GM10266 (cell line): ENCODE measurements around the gene CD2AP.

Source experiments
- DNase-seq: peaks from one replicate; pipeline ENCODE4 v3.0.0; 2012; ENCODE audit errors: extremely low spot score
- TF ChIP-seq, protein P1 (sequence below): IDR thresholded peaks from 2 replicates; pipeline ENCODE4 v1.5.1; 2012; ENCODE audit warnings: mild to moderate bottlenecking, low read depth; ENCODE audit not compliant: control insufficient read depth, insufficient read depth; ENCODE audit errors: missing control alignments

Gene CD2AP

DNA sequence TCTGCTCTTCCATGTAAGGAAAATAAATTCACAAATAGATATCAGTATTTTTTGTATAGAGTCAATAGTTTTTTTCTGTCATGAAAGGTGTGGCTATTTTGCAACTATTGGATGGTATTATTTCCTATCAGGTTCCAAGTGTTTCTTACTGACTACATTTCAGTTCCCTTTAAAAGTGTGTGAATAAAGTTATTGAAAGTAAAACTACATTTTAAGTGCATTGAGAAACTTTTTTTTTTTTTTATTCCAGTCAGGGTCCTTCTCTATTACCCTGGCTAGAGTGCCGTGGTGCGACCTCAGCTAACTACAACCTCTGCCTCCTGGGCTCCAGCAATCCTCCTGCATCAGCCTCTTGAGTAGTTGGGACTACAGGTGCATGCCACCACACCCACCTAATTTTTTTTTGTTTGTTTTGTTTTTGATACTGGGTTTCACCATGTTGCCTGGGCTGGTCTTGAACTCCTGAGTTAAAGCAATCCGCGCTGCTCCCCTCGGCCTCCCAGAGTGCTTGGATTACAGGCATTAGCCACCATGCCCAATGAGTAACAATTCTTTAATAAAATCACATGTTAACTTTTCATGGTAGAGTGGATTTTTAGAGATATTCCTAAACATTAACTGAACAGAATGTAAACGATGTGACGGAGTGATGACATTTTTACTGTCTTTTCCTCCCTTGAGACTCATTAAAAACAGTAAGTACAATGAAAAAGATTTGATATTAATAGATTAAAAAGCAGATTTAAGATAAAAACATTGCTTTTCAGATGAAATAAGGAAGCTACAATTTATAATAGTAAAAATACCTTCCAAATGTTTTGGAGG lies 151.1 kb downstream of the CD2AP start:
- TF ChIP-seq, protein P1, sequence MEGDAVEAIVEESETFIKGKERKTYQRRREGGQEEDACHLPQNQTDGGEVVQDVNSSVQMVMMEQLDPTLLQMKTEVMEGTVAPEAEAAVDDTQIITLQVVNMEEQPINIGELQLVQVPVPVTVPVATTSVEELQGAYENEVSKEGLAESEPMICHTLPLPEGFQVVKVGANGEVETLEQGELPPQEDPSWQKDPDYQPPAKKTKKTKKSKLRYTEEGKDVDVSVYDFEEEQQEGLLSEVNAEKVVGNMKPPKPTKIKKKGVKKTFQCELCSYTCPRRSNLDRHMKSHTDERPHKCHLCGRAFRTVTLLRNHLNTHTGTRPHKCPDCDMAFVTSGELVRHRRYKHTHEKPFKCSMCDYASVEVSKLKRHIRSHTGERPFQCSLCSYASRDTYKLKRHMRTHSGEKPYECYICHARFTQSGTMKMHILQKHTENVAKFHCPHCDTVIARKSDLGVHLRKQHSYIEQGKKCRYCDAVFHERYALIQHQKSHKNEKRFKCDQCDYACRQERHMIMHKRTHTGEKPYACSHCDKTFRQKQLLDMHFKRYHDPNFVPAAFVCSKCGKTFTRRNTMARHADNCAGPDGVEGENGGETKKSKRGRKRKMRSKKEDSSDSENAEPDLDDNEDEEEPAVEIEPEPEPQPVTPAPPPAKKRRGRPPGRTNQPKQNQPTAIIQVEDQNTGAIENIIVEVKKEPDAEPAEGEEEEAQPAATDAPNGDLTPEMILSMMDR = no peak
- DNase-seq = no peak

DNA sequence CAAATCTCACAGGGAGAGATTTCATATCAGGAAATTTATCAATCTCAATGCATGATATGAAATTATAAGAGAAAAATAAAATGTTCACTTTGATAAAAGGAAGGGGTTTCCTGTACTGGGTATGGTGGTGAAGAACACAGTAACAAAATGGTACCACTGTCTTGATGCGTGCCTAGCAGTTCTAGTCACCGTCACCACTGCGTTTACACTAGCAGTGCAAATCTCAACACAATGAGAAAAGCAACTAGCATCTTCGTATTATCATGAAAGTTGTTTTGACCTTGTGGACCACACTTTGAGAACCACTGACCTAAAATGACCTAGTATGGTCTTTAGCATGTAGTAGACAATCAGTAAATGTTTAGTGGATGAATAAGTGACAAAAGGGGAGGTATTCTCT lies 152.4 kb downstream of the CD2AP start:
- TF ChIP-seq, protein P1 = no peak
- no peak for DNase-seq

DNA sequence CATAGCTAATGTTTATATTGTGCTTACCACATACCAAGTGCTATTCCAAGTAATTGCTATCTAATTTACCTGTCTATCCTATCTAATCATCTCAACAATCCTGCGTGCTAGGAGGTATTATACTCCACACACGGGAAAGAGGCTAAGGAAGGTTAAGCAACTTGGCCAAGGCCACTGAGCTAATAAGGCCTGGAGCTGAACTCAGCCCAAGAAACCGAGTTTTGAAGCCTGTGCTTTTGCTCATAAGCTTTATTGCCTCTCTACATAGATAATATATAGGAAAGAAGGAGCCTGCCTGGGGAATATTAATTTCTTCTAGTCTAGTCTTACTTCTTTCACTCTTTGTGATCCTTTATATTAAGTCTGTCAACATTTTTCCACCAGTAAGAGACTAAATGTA lies 153.0 kb downstream of the CD2AP start:
- TF ChIP-seq, protein P1 = no peak
- no peak for DNase-seq

DNA sequence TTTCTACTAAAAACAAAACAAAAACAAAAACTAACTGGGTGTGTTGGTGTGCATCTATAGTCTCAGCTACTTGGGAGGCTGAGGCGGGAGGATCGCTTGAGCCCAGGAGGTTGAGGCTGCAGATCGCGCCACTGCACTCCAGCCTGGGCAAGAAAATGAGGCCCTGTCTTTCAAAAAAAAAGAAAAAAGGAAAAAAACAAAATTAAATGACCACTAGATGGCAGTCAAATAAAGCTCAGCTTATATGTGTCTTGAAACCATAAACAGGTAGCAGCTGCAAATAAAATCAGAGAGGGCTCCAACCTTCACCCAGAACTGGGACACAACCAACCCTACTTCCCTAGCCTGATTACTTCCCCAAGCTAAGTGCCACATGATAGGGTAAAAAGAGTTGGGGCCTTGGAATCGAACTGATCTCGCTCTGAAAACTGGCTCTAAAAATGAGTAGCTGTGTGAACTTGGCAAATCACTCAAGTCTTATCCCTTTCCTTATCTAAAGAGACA lies 153.7 kb downstream of the CD2AP start:
- TF ChIP-seq, protein P1 = peak; percentile 47
- peak; percentile 32 for DNase-seq

DNA sequence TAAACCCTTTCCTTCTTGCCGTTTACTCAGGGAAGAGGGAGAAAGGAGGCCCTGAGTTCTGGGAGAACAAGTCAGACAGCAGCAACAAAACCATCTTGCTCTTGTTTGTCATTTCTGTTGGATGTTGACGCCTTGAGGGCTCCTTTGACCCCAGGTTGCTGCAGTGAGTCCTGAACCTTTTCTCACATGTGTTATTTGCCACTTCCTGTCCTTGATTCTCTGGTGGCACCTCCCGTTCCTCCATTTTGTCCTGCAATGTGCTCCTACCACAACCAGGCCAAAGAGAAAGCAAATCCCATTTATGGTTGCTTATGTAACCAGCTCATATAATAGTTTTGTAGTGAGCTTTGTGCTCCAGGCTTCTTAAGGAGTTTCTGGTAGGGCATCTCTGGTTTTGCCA lies 154.2 kb downstream of the CD2AP start:
- TF ChIP-seq, protein P1 = no peak
- DNase-seq = no peak

DNA sequence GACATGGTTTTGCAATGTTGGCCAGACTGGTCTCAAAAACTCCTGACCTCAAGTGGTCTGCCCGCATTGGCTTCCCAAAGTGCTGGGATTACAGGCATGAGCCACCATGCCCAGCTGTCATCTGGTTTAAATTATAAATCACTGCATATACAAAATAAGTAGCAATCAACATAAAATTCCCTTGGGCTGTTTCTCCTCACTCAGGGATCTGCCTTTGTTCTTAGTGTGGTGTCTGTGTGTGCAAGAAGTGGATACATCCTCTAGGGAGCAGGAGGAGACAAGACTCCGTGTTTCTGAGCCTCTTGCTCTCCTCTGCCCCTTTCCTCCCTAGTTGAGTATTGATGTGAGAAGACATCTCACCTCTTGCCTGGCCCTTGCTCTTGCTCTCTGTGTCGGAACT lies 155.6 kb downstream of the CD2AP start:
- TF ChIP-seq, protein P1 = peak; percentile 22
- DNase-seq = peak; percentile 25
